Ishikawa (cell line): ENCODE results near the gene ETV6.

Source experiments
- CEBPB ChIP-seq: IDR thresholded peaks from 2 replicates; pipeline ENCODE4 v1.6.1; 2012
- CREB1 ChIP-seq: IDR thresholded peaks from 2 replicates; pipeline ENCODE4 v1.6.1; 2012; ENCODE audit warnings: low read depth
- EGR1 ChIP-seq: IDR thresholded peaks from 2 replicates; pipeline ENCODE4 v1.6.1; 2012
- EP300 ChIP-seq: IDR thresholded peaks from 2 replicates; pipeline ENCODE4 v1.6.1; 2012; ENCODE audit warnings: borderline replicate concordance
- FOXM1 ChIP-seq: IDR thresholded peaks from 2 replicates; pipeline ENCODE4 v1.6.1; 2012; ENCODE audit warnings: low read depth, borderline replicate concordance
- MAX ChIP-seq: IDR thresholded peaks from 2 replicates; pipeline ENCODE4 v1.6.1; 2012
- NFIC ChIP-seq: IDR thresholded peaks from 2 replicates; pipeline ENCODE4 v1.6.1; 2012
- RAD21 ChIP-seq: IDR thresholded peaks from 2 replicates; pipeline ENCODE4 v1.6.1; 2012; ENCODE audit warnings: low read depth
- REST ChIP-seq: IDR thresholded peaks from 2 replicates; pipeline ENCODE4 v1.6.1; 2012; ENCODE audit warnings: low read depth, mild to moderate bottlenecking
- TAF1 ChIP-seq: IDR thresholded peaks from 2 replicates; pipeline ENCODE4 v1.6.1; 2012; ENCODE audit warnings: low read depth, mild to moderate bottlenecking
- TCF12 ChIP-seq: IDR thresholded peaks from 2 replicates; pipeline ENCODE4 v1.6.1; 2012; ENCODE audit warnings: low read depth
- TEAD4 ChIP-seq: IDR thresholded peaks from 2 replicates; pipeline ENCODE4 v1.6.1; 2012
- USF1 ChIP-seq: IDR thresholded peaks from 2 replicates; pipeline ENCODE4 v1.6.1; 2012
- YY1 ChIP-seq: IDR thresholded peaks from 2 replicates; pipeline ENCODE4 v1.6.1; 2012; ENCODE audit warnings: low read depth
- ZBTB7A ChIP-seq: IDR thresholded peaks from 2 replicates; pipeline ENCODE4 v1.6.1; 2012; ENCODE audit warnings: low read depth

Gene ETV6

GRCh38 chr12:11731455-11731854 lies 82.0 kb downstream of the ETV6 start:
- no peak for TF ChIP-seq TEAD4
- TF ChIP-seq EGR1 = no peak
- TF ChIP-seq CREB1 = no peak
- TF ChIP-seq REST = no peak
- no peak for TF ChIP-seq ZBTB7A
- no peak for TF ChIP-seq TCF12
- no peak for TF ChIP-seq RAD21
- no peak for TF ChIP-seq FOXM1
- TF ChIP-seq USF1 = no peak
- TF ChIP-seq NFIC = no peak

GRCh38 chr12:11732023-11732422 lies 82.5 kb downstream of the ETV6 start:
- no peak for TF ChIP-seq NFIC
- TF ChIP-seq REST = no peak
- TF ChIP-seq ZBTB7A = no peak
- no peak for TF ChIP-seq CREB1
- no peak for TF ChIP-seq USF1
- no peak for TF ChIP-seq MAX
- TF ChIP-seq TAF1 = no peak
- TF ChIP-seq EP300 = no peak
- TF ChIP-seq YY1 = no peak
- no peak for TF ChIP-seq FOXM1
- no peak for TF ChIP-seq CEBPB
- TF ChIP-seq EGR1 = no peak
- no peak for TF ChIP-seq TCF12
- no peak for TF ChIP-seq RAD21
- TF ChIP-seq TEAD4 = no peak

GRCh38 chr12:11732715-11733114 lies 83.2 kb downstream of the ETV6 start:
- TF ChIP-seq NFIC = no peak
- no peak for TF ChIP-seq EP300
- no peak for TF ChIP-seq TAF1
- no peak for TF ChIP-seq YY1
- no peak for TF ChIP-seq CEBPB
- TF ChIP-seq TEAD4 = no peak
- no peak for TF ChIP-seq RAD21
- TF ChIP-seq USF1 = no peak
- TF ChIP-seq REST = no peak
- TF ChIP-seq ZBTB7A = no peak
- no peak for TF ChIP-seq MAX

- TF ChIP-seq USF1 (no peak), FOXM1 (no peak), NFIC (no peak), REST (no peak), CREB1 (no peak)
Observed at GRCh38 chr12:11734580-11735180, 85.2 kb downstream of the ETV6 start.
